ENCODE data around the gene CA5A.
A peak's percentile ranks its signal among the peaks of the same experiment; 100 is the strongest.

CA5A gene

GRCh38 chr16:87961623-87962022 lies 25.3 kb upstream of the CA5A start:
- peak; percentile 37 for DNase-seq

DNA sequence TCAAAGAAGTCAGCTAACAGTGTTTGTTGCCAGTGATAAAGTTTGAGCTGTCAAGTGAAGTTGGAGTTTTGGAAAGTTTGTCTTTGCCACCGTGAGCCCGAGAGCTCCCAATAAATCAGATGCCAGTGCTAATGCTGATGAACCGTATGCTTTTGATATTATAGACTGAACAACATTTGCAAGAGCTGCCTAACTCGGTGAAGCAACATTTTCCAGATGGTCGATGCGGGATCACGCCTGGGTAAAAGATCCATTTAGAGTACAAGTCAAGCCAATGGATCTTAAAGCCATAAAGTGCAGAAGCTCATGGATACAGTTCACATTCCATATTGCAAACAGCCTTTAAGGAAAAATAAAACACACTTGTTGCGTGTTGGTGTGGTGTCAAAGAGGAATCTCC lies 24.5 kb upstream of the CA5A start:
- no peak for DNase-seq

DNA sequence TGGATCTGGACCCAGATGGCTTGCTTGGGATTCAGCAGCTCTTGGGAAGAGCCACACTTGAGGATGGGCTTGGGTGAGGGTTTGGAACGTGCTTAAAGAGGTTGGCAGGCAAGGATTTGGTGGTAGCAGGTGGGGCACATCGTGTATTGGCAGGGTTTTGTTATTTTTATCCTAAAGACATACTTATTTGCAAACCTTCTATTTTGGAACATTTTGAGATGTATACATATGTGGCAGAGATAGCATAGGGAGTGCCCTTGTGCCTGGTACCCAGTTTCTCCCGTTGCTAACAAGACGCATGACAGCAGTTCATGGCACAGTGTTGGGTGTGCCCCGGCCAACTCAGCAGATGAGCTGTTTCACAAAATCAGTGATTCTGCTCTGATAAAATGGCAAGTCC lies 24.0 kb upstream of the CA5A start:
- DNase-seq, result no peak

DNA sequence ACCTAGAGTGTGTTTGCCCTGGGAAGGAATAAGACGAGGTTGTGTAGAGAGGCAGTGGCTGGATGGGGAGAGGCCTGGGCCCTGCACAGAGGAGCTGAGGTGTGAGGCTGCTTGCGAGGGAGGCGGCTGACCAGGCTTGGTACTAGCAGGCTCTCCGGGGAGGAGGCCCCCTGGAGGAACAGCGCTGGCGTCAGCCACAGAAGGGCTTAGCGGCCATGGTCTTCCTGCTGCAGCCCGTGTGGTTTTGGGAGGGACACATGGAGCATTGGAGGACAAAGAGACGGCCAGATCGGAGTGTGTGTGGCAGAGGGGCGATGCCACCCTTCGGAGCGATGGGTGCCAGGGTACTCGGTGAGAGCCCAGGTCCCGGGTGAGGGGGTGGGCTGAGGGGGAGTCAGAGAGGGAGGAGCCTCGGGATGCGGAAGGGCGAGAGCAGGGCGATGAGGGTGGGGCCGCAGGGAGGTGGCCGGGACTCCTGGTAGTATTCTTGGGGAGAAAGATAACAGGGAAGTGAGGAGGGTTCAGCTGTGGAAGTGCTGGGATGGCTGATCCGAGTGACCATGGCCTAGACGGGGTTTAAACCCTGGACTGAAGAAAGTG lies 23.2 kb upstream of the CA5A start:
- DNase-seq, result no peak

GRCh38 chr16:87958632-87959031 lies 22.3 kb upstream of the CA5A start:
- no peak for DNase-seq

DNA sequence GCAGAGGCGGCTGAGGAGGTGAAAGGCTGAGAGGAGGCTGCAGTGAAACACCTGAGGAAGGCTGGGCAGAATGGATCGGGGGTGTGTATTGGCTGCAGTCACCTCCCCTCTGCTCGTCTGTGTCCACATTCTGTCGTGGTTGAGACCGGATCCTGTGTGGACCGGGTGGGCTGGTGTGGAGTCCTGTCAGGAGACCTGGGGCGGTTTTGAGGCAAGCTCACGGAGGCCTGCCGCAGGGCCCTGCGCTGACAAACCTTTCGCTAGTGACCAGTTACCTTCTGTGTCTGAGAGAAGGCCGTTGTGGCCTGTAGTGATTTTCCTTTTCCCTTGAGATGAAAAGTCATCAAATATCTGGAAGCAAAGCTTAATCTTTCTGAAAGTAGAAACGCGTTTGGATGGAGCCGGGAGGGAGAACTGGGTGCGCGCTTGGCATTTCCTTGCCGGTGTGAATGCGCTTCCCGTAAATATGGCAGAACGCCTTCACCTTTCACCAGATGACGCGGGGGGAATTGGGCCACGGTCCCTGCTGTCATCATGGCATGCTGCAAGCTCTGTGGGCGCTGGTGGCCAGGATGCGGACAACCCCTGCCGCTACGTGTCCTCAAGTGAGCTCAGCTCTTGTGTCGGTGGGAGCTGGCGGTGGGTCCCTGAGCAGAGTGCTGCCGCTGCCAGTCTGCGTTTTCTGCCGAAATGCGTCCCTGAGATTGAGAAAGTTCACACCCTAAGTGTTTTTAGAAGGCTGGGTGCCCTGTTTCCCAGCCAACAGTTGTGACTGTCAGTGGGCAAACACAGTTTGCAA lies 21.2 kb upstream of the CA5A start:
- DNase-seq, result no peak

DNA sequence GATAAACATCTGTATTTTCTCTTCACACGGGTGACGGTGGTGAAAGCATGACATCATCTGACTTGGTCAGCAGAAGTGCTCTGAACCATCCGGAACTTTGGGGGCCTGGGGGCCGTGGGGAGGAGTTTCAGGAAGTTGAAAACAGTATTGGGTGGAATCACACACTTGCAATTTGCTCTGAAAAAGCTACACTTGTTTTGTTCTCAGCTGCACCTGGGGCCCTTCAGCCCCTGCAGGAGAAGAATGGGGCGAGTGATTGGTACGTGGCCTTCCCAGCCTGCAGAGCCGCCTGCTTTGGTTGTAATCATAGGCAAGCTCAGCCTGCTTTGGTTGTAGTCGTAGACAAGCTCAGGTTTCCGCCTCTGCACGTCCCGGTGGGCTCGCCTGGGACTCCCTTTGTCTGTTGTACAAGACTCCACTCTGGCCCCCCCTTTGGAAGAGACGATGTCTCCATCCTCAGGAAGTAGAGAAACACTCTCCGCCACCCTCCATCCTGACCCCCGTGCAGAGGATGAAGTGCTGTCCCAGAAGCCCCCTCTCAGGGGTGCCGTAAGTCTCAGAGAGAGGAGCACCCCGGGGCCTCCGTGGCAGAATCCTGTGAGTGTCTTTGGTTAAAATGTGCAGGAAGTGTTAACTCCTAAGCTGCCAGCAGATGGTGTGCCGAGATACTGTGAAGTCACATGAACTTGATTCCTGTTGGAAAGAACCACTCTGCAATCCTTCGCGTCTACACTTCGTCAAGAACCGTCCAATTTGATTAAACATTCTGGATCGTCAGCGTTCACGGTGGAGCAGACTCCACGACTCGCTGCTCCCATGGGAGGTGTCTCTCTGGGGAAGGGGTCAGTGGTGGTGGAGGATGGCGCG lies 20.3 kb upstream of the CA5A start:
- DNase-seq, result peak; percentile 81

GRCh38 chr16:87956098-87956364 lies 19.7 kb upstream of the CA5A start:
- no peak for DNase-seq

- peak; percentile 33 for DNase-seq
Observed at GRCh38 chr16:87955302-87956097, 19.2 kb upstream of the CA5A start.

DNA sequence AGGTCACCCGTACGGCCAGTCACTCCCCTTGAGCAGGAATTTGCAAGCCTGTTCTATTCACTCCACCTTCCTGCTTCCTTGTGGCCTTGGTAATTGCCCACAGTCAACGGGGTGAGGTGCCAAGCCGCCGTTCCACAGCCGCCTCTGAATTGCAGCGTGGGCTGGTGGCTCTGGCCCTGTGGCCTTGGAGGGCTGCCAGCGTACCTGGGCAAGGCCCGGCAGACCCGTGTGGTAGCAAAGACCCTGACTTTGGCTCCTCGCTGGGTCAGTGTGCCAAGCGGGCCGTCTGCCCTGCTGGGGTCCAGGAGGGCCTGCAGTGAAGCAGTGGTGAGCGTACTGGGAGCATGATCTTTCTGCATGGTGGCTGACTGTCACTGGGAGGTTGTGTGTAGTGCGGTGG lies 18.5 kb upstream of the CA5A start:
- no peak for DNase-seq

GRCh38 chr16:87954361-87954760 lies 18.0 kb upstream of the CA5A start:
- DNase-seq, result no peak

DNA sequence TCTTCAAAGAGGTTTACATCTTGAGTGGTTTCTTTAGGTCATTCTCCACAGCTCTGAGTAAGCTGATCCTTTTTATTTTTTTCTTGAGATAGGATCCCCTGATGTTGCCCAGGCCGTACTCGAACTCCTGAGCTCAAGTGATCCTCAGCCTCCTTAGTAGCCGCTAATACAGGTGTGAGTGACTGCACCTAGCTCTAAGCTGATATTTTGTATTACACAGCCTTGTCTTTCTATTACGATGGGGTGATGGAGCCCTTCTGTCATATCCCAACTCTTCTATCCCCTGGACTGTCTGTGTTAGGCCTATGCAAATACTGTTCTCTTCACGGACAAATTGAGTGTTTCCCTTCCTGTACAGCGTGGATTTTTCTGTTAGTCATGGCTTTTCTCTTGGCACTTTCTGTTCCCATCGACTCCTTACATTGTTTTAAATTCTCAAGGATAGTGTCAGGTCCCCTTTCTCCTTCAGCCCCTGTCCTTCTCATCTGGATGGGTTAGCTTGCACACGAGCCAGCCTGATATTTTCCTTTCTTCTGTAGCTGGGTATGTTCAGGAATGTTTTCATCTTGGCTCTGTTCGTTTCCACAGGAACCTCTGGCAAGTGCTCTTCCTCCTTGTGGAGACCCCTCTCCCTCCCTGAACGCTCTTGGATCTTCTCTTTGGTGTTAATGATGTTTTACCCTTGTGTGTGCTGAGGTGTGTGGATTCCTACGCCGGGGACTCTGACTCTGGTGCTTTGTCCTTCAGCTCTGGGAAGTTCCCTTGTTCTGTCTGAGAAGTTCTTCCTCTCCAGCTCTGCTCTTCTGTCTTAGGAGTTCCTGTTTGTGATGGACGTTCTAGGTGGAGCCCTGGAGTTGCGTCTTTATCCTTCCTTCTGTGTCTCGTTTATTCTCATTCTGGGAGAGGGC lies 17.2 kb upstream of the CA5A start:
- no peak for DNase-seq

DNA sequence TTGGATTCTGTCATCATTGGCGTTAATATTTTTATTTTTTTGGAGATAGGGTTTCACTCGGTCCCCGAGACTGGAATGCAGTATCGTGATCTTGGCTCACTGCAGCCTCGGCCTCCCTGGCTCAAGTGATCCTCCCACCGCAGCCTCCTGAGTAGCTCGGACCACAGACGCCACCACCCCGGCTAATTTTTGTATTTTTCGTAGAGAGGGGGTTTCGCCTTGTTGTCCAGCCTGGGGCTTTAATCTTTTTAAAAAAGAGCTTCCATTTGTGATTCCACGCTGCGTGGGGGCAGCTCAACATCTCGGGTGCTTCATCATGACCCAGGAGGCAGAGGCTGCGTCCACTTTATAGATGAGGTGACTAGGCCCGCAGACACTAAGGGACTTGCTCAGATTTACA lies 16.4 kb upstream of the CA5A start:
- DNase-seq, result no peak

GRCh38 chr16:87951552-87952538 lies 15.5 kb upstream of the CA5A start:
- no peak for DNase-seq

- peak; percentile 99 for DNase-seq
Observed at GRCh38 chr16:87950765-87951551, 14.6 kb upstream of the CA5A start, which contains the start of gene BANP. TSS of gene BANP (plus strand) at chr16:87951434. CDS start at chr16:87975116, 23,682 bp downstream.

DNA sequence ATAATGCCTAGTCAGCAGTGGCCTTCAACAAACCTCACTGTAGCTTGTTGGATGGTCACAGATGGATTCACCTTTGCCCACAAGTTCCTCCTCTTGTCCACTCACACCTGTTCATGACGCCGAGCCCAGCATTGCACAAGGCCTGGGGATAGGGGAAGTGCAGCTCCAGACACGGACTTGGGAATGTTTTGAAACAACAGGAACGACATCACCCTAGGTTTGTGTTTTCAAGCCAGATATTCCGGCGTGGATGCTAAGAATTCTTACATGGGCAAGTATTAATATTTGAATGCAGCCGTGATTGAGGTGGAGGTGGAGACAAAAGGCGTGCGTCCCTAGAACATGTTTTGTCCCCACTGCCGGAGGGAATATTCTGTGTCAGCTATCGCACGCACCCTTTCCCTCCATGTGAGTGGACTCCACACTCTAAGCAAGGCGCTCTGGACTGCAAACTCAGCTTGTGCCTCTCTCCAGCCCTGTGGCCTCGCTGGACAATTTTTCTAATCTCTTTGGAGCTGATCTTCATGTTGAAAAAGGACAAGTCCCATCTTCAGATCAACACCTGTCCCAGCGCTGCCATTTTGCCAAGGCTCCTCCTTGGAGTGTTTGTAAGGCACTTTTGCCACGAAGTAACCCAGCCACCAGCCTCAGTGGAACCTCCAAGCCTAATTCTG lies 12.9 kb upstream of the CA5A start:
- DNase-seq, result no peak

GRCh38 chr16:87948735-87949070 lies 12.4 kb upstream of the CA5A start:
- no peak for DNase-seq

- no peak for DNase-seq
Observed at GRCh38 chr16:87948119-87948545, 11.8 kb upstream of the CA5A start.

Measured in fibroblast of skin of right quadriceps (primary cell).